HG02884 (cell line): Measurements from ENCODE around the gene SRRM4.
"Not testable (repeated sequence)": the region's sequence is repeated elsewhere in the genome, so short reads cannot be mapped to it uniquely, and the experiment has no call there.

Experiments used
- ATAC-seq: cut with Tn5 transposase; IDR thresholded peaks from one replicate; pipeline ENCODE4 v1.9.1; 2021; ENCODE audit warnings: mild to moderate bottlenecking, moderate library complexity; ENCODE audit not compliant: unreplicated experiment

The SRRM4 gene

DNA sequence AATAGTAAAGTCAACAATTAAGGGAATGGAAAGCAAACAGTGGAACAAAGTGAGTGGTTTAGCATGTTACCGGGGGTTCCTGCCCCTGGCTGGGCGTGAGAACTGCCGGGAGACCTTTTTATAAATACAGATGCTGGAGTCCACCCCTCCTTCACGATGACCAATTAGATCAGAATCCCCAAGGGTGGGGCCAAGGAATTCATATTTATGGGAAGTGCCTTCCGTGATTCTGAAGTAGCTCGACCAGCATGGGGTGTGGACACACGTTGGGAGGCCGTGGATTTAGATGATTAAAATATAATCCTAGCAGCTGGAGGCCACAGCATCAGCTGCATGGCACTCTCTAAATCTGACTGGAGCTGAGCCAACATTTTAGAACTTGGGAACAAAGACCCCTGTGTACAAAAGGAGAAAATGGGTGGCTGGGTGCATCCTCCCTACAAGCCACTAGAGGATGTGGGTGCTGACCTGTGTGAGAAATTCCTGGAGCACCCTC lies 87.9 kb downstream of the SRRM4 start:
- no peak for ATAC-seq

DNA sequence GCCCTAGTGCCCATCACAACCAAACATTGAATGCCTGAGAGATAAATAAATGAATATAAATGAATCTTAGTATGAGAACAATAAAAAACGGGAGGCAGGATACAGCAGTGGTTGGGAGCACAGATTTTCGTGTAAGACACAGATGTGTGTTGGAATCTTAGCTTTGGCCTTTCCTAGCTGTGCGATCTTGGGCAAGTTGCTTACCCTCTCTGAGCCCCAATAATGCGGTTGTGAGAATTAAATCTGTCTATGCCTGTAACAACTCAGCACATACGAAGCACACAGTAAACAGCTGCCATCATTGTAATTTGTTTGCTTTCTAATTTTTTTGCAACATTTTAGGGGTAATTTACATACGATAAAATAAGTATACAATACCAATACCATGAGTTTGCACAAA lies 89.8 kb downstream of the SRRM4 start:
- no peak for ATAC-seq

DNA sequence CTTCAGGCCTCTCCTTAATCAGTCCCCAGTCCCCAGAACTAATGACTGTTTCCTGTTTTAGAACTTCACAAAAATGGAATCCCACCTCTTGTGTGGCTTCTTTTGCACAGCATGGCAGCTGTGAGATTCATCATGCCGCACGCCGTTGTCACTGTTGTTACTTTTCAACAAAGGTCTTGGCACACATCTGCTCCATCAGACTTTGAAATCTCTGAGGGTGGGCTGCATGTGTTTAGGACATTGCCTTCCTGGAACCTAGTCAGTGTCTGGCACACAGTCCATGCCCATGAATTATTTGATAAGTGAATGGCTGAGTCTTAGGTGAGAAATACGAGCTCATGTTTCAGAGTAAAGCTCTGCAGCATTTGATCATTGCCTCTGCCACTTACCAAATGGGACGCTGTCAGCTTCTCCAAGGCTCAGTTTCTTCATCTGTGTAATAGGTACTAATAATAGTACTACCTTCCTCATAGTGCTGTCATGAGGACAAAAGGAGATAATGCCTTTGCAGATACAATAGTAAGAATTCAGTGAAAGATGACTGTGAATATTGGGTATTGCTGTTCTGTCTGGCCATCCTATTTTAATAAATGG lies 90.4 kb downstream of the SRRM4 start:
- no peak for ATAC-seq

DNA sequence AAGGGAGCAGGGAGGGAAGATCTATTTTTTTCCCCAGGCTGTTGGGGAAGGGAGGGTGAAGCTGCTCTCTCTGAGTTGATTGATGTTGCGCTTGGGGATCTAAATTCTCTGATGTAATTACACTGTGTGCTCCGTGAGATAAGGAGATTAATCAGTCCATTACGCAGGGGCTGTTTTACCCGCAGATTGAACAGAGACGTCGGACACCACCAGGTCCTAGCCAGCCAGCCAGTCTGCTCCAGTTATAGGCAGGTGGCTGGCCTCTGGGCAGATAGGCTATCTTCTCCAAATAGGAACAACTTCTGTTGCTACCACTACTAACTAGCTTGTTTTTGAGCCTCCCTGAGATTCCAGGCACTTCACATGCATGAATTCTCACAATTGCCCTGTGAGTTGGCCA lies 91.1 kb downstream of the SRRM4 start:
- no peak for ATAC-seq

DNA sequence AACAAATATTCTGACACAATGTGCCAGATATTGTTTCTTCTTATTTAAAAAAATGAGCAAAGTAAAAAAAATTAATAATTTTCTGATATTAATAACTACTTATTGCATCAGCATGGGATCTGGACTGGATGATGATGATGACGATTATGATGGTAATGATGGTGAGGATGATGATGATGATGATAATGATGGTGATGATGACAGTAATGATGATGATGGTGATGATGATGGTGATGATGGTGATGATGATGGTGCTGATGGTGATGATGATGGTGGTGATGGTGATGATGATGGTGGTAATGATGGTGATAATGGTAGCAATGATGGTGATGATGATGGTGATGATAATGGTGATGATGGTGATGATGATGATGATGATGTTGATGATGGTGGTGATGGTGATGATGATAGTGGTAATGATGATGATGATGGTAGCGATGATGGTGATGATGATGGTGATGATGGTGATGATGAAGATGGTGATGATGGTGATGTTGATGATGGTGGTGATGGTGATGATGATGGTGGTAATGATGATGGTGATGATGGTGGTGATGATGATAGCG lies 94.0 kb downstream of the SRRM4 start:
- ATAC-seq, result no peak

DNA sequence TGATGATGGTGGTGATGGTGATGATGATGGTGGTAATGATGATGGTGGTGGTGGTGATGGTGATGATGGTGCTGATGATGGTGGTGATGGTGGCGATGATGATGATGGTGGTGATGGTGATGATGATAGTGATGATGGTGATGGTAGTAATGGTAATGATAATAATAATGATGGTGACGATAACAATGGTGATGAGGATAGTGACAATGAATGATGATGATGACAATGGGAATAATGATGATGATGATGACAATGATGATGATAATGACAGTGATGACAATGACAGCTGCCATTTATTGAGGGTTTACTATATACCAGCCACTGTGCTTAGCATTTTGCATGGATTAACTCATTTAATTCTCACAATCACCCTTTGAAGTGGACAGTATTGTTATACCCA lies 94.6 kb downstream of the SRRM4 start:
- ATAC-seq, result no peak

DNA sequence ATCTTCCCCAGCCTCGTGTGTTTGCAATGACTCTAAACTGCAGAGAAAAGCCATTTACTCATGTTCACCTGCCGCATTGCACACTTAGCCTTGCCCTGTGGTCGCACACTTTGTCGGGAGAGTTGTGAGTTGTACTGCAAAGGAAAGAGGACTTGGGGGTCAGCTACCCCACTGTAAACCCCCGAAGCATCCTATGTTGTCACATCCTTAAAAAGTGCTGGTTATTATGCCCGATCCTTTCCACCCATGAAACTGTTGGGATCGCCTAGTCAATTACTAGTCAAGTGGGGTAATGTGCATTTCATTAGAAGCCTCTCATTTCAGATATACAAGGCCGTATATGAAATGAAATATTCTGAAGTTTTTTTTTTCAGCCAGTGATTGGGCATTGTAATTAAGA lies 98.2 kb downstream of the SRRM4 start:
- no peak for ATAC-seq

DNA sequence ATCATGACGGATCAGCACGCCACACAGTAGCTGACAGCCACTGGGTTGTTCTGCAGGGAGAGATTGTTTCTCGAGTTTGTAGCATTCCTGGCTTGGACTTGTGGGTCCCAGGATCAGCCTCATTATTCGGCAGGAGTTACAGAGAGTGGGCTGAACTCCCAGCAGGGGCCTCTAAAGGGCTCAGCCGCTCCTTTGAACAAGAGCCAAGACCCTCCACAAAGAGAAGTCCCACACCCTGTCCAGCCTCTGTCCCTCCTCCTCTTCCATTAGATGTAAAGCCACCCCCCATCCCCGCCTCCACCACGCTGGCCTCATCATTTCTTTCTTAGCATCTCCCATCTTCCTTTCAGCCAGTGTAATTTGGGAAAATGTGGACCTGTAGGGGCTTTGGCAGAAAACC lies 100.7 kb downstream of the SRRM4 start:
- no peak for ATAC-seq

DNA sequence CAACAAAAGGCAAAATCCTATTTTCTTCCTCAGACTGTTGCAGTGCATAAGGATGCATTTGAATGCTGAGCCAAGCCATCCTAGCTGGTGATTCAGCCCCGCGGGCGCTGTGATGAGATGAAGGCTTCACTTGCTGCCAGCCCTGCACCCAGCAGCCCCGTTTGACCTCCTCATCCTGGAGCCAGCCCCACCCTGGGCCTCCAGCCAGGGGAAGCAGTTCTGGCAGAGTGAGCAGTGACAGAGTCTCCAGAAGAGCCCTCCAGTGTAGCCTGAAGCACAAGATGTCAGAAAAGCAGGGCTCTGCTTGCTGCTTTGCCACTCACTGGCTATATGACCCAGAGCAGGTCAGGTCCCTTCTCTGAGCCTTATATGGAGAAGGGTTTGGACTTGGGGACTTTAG lies 101.2 kb downstream of the SRRM4 start:
- no peak for ATAC-seq

DNA sequence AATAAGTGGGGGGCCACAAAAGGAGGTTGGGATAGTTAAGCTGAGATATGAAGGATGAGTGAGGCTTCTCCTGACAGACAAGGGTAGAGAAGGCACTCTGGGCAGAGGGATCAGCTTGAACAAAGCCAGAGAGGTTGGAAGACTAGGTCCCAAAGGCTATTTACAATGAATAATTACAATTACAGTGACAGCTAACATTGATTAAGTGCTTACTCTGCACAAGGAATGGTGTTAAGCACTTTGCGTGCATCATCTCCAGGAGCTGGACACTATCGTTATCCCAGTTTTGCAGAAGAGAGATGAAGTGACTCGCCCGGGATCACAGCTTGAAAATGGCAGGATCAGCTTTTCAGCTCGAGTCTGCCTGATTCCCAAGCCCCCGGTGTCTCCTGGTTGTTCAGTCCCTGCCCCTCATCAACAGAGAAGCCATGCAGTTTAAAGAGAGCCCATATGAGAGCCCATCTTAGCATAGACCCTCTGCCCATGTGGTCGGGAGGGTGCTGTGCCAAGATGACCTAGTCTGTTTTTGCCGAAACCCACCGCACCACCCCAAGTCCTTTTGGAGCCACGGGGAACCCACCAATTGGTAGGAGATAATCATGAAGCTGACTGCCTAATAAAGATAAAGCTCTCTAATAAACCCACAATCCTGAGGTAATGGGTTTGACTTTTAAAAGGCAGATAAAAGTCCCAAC lies 107.5 kb downstream of the SRRM4 start:
- no peak for ATAC-seq

DNA sequence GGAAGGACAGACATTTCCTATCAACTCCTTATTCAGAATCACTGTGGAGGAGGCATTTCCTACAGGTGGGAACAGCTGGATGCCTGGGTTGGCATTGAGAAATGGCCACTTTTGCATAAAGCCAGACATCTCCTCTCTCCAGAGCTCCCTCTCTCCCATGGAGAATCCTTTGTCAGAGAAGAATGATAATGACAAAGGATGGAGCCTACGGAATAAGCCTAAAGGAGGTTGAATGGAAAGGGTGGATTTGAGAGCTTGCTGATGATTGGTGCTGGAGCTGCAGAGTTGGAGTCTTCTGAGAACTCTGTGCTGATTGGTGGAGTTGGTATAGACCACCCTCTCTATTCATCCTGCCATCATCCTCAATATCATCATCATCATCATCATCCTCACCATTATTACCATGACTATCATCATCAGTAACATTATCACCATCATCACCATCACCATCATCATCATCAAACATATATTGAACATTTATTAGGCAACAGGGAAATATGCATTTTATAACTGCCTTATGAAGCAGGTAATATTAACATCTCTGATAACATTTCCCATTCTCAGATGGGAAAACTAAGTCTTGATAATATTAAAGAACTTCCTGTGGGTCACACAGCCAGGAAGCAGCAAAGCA lies 108.2 kb downstream of the SRRM4 start:
- ATAC-seq, result no peak

DNA sequence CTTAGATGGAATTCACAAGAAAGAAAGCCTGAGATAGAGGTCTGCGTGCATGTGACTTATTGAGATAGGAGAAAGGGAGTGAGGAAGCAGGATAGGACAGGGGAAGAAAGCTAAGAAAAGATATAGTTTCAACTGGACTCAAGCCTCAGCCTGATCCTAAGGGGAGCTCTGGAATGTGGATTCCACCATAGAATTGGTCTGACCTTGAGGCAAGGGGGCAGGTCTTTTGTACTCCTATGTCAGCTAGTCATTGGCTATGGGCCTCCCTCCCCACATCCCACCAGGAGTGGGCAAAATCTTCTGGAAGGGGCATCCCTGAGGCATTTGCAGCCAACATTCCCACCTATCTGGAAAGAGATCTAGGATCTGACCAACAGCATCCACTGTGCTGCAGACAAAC lies 108.9 kb downstream of the SRRM4 start:
- ATAC-seq, result no peak

DNA sequence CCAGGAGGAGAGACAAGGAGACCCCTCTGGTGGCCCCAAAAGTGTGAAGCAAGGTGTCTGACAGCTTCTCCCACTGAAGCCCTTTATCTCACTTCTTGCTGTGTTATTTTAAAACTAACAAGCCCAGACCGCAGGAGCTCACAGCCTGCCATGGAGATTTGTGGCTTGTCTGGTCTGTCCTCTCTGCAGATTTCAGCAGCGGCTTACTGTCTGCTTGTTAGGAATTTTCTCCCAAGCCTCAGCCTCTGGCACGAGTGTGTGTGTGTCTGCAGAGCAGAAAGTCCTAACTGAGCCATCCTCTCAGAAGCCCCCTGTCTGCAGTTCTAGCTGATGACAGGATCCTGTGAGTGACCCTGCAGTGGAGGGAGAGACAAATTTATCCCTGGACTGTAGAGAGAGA lies 109.5 kb downstream of the SRRM4 start:
- ATAC-seq, result no peak

DNA sequence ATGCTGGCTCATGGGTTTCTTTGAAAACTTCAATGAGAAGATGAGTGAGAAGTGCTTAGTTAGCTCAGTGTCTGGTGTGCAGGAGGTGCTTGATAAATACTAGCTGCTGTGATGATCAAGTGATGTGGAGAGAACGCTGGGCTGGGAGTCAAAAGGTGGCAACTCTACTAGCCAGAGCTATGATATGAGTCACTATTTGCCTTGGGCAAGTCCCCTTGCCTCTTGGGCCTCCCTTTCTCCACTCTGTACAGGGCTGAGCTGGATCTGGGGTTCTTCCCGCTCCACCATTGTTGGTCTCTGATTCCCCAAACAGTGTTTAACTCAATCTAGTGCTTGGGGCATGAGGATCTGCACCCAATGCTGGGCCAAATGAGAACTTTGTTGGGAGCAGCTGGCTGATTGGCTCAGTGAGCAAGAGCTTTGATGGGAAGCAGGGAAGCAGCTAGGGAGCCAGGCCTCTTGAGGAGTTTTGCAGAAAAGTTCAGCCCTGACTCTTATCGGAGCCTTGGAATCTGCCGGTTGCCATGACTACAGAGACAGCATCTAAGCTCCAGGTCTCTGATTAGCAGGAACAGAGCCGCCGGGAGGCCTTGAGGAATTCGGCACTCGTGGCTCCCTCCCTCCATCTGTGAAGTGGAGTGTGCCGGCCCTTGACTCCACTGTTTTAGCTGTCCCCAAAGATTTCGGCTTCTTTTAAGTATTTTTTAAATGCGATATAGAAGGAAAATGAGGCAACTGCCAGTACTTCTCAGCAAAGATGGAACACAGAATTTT lies 115.3 kb downstream of the SRRM4 start:
- ATAC-seq, result no peak

DNA sequence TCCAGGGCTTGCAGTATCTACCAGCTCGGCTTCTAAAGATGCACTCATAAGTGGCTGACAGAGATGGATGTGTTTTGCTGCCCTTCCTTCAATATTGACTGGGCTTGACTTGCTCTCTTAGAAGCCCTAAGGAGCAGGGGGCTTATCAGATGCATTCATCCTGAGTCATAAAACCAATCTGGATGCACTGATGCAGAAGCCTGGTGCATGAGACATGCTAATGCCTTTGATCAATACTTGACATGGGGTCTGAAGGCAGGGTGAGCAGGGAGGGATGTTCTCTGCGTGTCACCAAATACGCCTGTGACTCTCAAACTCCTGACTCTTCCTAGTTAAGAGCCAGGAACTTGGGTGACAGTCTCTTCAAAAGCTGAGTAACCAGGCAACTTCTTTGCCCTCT lies 119.6 kb downstream of the SRRM4 start:
- no peak for ATAC-seq

DNA sequence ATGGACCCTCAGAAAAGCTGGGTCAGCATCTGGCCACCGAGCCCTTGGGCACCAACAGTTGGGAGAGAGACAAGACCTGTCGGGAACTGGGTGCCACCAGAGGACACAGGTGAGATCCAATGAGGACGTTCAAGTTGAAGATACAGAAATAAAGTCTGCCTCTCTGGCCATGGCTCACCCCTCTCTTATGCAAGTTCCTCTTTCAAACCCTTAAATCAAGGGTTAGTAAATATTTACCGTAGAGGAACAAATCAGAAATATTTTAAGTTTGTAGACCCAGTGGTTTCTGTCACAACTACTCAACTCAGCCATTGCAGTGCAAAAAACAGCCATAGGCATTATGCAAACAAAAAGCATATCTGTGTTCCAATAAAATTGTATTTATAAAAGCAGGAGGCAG lies 120.9 kb downstream of the SRRM4 start:
- no peak for ATAC-seq

DNA sequence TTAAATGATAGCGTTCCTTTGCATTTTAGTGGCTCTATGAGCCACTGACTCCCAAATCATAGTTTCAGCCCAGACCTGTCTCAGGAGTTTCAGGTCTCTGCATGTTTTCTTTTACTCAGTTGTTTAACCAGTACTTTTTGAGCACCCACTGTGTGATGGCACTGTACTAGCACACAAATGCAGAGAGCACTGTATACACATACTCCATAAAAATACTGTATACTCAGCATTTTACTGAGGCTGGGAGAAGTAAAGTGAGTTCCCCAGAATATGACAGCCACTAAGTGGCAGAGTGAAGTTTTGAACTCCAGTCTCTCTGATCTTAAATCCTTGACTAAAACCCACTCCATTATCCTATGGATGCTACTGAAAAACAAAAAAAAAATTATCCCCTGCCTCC lies 121.4 kb downstream of the SRRM4 start:
- ATAC-seq, result no peak

DNA sequence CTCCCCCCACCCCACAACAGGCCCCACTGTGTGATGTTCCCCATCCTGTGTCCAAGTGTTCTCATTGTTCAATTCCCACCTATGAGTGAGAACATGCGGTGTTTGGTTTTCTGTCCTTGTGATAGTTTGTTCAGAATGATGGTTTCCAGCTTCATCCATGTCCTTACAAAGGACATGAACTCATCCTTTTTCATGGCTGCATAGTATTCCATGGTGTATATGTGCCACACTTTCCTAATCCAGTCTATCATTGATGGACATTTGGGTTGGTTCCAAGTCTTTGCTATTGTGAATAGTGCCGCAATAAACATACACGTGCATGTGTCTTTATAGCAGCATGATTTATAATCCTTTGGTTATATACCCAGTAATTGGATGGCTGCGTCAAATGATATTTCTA lies 123.6 kb downstream of the SRRM4 start:
- ATAC-seq, result not testable (repeated sequence)

DNA sequence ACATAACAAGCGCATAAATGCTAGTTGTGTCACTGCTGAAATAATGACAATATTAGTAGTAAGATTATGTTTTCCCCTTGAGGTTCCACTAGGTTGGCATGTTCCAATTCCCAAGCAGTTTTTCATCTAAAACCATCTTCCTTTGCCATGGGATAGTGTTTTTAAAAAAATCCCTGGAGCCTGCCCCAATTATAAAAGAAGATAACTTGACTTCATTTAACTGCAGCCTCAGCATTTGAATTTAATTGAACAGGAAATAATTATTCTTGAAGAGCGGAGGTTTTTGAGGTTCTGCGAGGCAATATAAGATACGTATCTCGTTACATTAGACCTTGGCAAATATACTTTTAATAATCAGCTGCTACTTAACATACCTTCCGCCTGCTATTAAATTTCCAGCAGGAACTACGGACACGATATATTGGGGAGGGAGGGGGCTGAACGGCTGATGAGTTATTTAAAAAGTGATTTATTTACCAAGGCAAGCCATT lies 132.2 kb downstream of the SRRM4 start:
- ATAC-seq, result no peak

DNA sequence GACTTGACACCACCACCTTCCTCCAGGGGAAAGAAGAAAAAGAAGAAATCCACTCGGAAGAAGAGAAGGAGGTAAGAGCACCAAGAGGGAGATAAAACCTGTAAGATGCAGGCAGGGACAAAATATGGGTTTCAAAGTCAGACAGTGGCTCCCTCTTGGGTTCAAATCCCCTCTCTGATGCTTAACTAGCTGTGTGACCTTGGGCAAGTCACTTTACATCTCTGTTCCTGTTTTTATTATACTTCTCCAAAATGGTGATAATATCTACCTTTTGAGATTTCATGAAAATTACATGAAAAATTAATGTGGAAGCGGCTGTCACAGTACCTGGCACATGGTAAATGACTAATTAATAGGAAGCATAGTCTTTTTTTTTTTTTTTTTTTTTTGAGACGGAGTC lies 133.0 kb downstream of the SRRM4 start:
- ATAC-seq, result no peak

DNA sequence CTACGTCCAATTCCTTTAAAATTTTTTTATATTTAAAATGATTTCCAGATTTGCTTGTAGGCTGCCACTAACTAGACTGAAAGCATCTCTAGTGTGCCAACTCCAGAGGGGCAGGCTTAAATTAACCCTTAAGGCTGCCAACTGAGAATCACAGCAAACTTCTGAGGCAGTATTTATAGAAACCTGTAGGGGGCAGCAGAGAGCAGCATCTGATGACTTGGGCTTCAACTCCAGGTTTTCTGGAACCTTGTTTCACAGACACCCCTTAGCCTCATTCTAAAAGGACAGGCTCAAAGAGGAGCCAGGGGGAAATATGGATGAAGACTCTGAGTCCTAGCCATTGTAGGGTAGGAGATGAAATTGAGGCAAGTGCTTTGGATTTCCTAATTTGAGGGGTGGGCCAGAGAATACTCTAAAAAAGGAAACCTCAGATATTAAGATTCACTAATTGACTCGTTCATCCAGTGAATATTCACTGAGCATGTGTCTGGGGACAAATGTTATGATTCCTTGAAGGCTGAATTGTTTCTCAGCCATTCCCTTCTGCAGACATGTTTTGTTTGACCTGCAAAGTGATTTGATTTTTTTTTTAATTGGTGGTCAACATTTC lies 134.1 kb downstream of the SRRM4 start:
- no peak for ATAC-seq
